Measurements from ENCODE around the gene DYNLT4. TPM values are rescaled to one million over a fixed set of nuclear protein-coding genes. Genes with fewer than 3 reads are reported as not detected.

DYNLT4 gene
- total and polyA plus RNA-seq, 2 of the 8 experiments (the other 6 are each of a cell fraction or from before 2014, with no cell fraction given) = 0.29 TPM; not detected in 1

- TF ChIP-seq CHD7 (IDR thresholded peaks at IDR 0.05; ENCODE audit: insufficient replicate concordance, low read length) (no peak), TEAD4 (IDR thresholded peaks at IDR 0.05; ENCODE audit: low read depth, low read length) (peak; percentile 83; the same call in 1 of the 2 replicates), JUN (IDR thresholded peaks at IDR 0.05; ENCODE audit: low read depth, low read length) (no peak), EGR1 (IDR thresholded peaks at IDR 0.05; ENCODE audit: borderline replicate concordance, low read depth, low read length) (no peak), FOSL1 (IDR thresholded peaks at IDR 0.05; ENCODE audit: insufficient read depth, low read depth, low read length) (no peak), KDM4A (IDR thresholded peaks at IDR 0.05; ENCODE audit: low read depth, low read length, severe bottlenecking) (peak; percentile 85), KDM5A (IDR thresholded peaks at IDR 0.05; ENCODE audit: low read length) (no peak), SIX5 (IDR thresholded peaks at IDR 0.05; ENCODE audit: low read depth, low read length) (no peak), CEBPB (IDR thresholded peaks at IDR 0.05; ENCODE audit: low read depth, low read length) (peak; percentile 59; the same call in 1 of the 2 replicates), BRCA1 (IDR thresholded peaks at IDR 0.05; ENCODE audit: low read depth, low read length) (no peak), RXRA (IDR thresholded peaks at IDR 0.05; ENCODE audit: insufficient read depth, low read depth, low read length) (no peak)
Observed at GRCh38 chr1:44799770-44800584, 7.2 kb downstream of the DYNLT4 start, which contains the start of gene PLK3 (continued).
